ENCODE results near the gene FCHSD2. TPM values are rescaled to one million over a fixed set of nuclear protein-coding genes. Genes with fewer than 3 reads are reported as not detected.

The FCHSD2 gene
- total RNA-seq, result 56.2 and 56.9 TPM in 2 replicates
- 17.7 and 20.8 TPM in 2 replicates for polyA plus RNA-seq
- polyA plus RNA-seq (2011; cell fraction: cytosol; rRNA removed), result 25.6 and 25.8 TPM in 2 replicates
- polyA plus RNA-seq (2011; cell fraction: nucleus; rRNA removed), result 78.8 and 99.8 TPM in 2 replicates
- 34.5 and 43.4 TPM in 2 replicates for polyA plus RNA-seq (2012)
- polyA minus RNA-seq, result 30.4 and 31.4 TPM in 2 replicates
- polyA minus RNA-seq (2011; cell fraction: cytosol; rRNA and poly(A)+ RNA removed), result 7.9 TPM
- polyA minus RNA-seq (2011; cell fraction: nucleus; rRNA and poly(A)+ RNA removed), result 43.6 and 52.0 TPM in 2 replicates
- percentile 93 among the genes with signal in this experiment for Bru-seq, nascent RNA
- BruChase-seq, experiment 1, labeled RNA remaining after a 6-hour chase, result percentile 77 among the genes with signal in this experiment
- percentile 81 among the genes with signal in this experiment for BruChase-seq, experiment 2, labeled RNA remaining after a 2-hour chase
- long read RNA-seq, transcript FCHSD2-204 (20 exons, 3,154 nt), result major isoform, 29 of 65 reads
- long read RNA-seq, partial matches to known transcripts, result 9 of 65 reads
- long read RNA-seq, other reads (novel, unspliced or antisense), result 27 of 65 reads

DNA sequence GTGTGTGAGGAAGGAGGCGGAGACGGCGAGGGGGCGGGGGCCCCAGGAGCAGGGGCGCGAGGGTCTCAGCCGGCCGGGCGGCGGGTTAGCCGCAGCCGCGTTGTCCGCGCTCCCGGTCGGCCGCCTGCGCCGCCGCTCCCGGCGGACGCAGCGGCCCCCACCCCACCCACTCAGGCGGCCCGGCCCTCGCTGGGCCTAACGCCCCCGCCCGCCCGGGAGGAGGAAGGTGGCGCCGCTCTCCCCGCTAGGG lies at the start of gene FCHSD2:
TSS of gene FCHSD2 (minus strand) at position 191 of the 250 bp plus-strand sequence. CDS start 441 bp downstream, outside the sequence.
- FAIRE-seq (no peak), DNase-seq (ENCODE audit: low read depth, low spot score) (no peak)
- POLR2A ChIA-PET, result interaction anchor here (0.6 to 1.0 kb wide), 6 partner anchors 18 to 509 kb away, joined by 3 to 5 read pairs (median 4); no protein-coding TSS in a partner anchor
- H3K4me3 ChIP-seq (replicated peaks in 1 of 3; ENCODE audit: insufficient read depth in 1 of 3, low read depth in 1 of 3, low read length in 3 of 3), result peak within 1 kb of the TSS; percentile 56 to 95 (median 90)
- TF ChIP-seq MYC (IDR thresholded peaks at IDR 0.05; ENCODE audit: low read depth, low read length), result no peak
- TF ChIP-seq EZH2 (IDR thresholded peaks at IDR 0.05; ENCODE audit: borderline replicate concordance, low read depth, low read length, severe bottlenecking), result no peak
- TF ChIP-seq POLR2A (IDR thresholded peaks at IDR 0.05; ENCODE audit: low read depth, low read length), result peak; percentile 91
- TF ChIP-seq FOS (IDR thresholded peaks at IDR 0.05; ENCODE audit: borderline replicate concordance, insufficient read depth, low read length), result no peak
- TF ChIP-seq, protein P1, sequence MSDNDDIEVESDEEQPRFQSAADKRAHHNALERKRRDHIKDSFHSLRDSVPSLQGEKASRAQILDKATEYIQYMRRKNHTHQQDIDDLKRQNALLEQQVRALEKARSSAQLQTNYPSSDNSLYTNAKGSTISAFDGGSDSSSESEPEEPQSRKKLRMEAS (IDR thresholded peaks at IDR 0.05; ENCODE audit: insufficient read depth, insufficient read length), result no peak
- peaks cover 44% of the 10 kb centered on the region for H3K79me2 ChIP-seq (ENCODE audit: control insufficient read depth, insufficient read depth, low read length)
- no peaks in the 10 kb centered on the region for H3K36me3 ChIP-seq (ENCODE audit: control insufficient read depth in 2 of 2, extremely low read depth in 1 of 2, insufficient read depth in 2 of 2, low read length in 2 of 2)
- H3K4me1 ChIP-seq (ENCODE audit: control insufficient read depth, extremely low read depth, insufficient read depth, low read length), result peaks cover 37% of the 10 kb centered on the region
- intact Hi-C loops (cut with micrococcal nuclease) (loop anchor here (1.0 to 5.0 kb wide), 5 partner anchors 35 to 327 kb away; no protein-coding TSS in a partner anchor), dilution Hi-C loops (cut with MboI; ENCODE audit: extremely low pct_ligation_motif_present, low sequenced_read_pairs) (no loop called here)
- no peaks in the 10 kb centered on the region for H3K9me3 ChIP-seq (replicated peaks; ENCODE audit: control insufficient read depth, insufficient read depth, low read length)
- H4K20me1 ChIP-seq (replicated peaks; ENCODE audit: control insufficient read depth, extremely low read depth, insufficient read depth, low read length), result no peaks in the 10 kb centered on the region
- no peaks in the 10 kb centered on the region for H3K27me3 ChIP-seq (ENCODE audit: control insufficient read depth in 2 of 2, insufficient read depth in 2 of 2, low read length in 2 of 2)
- no TSS peak for BruUV-seq (replicated peaks)
- H3K9ac ChIP-seq (replicated peaks; ENCODE audit: extremely low read depth, insufficient read depth, low read length), result peak within 1 kb of the TSS; percentile 91
- peak within 1 kb of the TSS; percentile 100 for H3K4me2 ChIP-seq (ENCODE audit: insufficient read depth, low read length)
- peak within 1 kb of the TSS; percentile 88 for H3K27ac ChIP-seq (ENCODE audit: insufficient read depth, low read depth, low read length)
- peak within 1 kb of the TSS; percentile 55 for H2AFZ ChIP-seq (ENCODE audit: low read depth, low read length)
- CTCF ChIA-PET, result interaction anchor here (0.6 to 2.7 kb wide), 36 partner anchors 9 to 417 kb away, joined by 3 to 64 read pairs (median 5); partner anchors contain the start of gene STARD10
- H3K9me1 ChIP-seq (replicated peaks; ENCODE audit: control insufficient read depth, extremely low read depth, insufficient read depth, low read length), result no peaks in the 10 kb centered on the region

DNA sequence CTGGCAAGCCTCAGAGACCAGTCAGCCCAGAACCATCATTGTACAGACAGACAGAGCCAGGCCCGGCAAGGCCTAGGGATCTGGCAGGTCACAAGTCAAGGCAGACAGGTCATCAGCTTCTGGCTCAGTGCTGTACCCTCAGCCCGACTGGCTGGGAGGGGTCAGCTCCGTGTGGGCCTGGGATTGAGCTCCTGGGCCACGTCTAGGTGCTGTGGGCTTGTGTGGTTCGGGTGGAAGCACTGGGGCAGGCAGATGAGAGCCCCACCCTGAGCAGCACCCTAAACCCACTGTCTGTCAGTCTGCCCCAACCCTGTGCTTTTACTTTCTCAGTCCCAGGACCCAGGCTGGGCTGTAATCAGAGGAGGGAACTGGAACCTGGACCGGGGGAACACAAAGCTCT lies 49.0 kb upstream of the FCHSD2 start:
- intact Hi-C loops (cut with micrococcal nuclease) (no loop called here), dilution Hi-C loops (cut with MboI; ENCODE audit: extremely low pct_ligation_motif_present, low sequenced_read_pairs) (no loop called here)
- FAIRE-seq (no peak), DNase-seq (ENCODE audit: low read depth, low spot score) (no peak)
- H3K27ac ChIP-seq (ENCODE audit: insufficient read depth, low read depth, low read length), result no peak overlapping the region
- no TSS peak for BruUV-seq (replicated peaks)
- no peak overlapping the region for H3K4me3 ChIP-seq (replicated peaks in 1 of 3; ENCODE audit: insufficient read depth in 1 of 3, low read depth in 1 of 3, low read length in 3 of 3)
- no peak overlapping the region for H3K4me2 ChIP-seq (ENCODE audit: insufficient read depth, low read length)
- H3K79me2 ChIP-seq (ENCODE audit: control insufficient read depth, insufficient read depth, low read length), result no peaks in the 10 kb centered on the region
- TF ChIP-seq FOS (IDR thresholded peaks at IDR 0.05; ENCODE audit: borderline replicate concordance, insufficient read depth, low read length) (no peak), POLR2A (IDR thresholded peaks at IDR 0.05; ENCODE audit: low read depth, low read length) (no peak), MYC (IDR thresholded peaks at IDR 0.05; ENCODE audit: low read depth, low read length) (no peak), POLR2AphosphoS5 (IDR thresholded peaks at IDR 0.05; ENCODE audit: insufficient read depth, low read depth, low read length) (no peak), EZH2 (IDR thresholded peaks at IDR 0.05; ENCODE audit: borderline replicate concordance, low read depth, low read length, severe bottlenecking) (no peak), GATA2 (IDR thresholded peaks at IDR 0.05; ENCODE audit: insufficient read depth, insufficient read length, low read depth, low read length) (no peak)
- TF ChIP-seq, protein P1 (IDR thresholded peaks at IDR 0.05; ENCODE audit: insufficient read depth, insufficient read length), result no peak
- TF ChIP-seq, protein P2, sequence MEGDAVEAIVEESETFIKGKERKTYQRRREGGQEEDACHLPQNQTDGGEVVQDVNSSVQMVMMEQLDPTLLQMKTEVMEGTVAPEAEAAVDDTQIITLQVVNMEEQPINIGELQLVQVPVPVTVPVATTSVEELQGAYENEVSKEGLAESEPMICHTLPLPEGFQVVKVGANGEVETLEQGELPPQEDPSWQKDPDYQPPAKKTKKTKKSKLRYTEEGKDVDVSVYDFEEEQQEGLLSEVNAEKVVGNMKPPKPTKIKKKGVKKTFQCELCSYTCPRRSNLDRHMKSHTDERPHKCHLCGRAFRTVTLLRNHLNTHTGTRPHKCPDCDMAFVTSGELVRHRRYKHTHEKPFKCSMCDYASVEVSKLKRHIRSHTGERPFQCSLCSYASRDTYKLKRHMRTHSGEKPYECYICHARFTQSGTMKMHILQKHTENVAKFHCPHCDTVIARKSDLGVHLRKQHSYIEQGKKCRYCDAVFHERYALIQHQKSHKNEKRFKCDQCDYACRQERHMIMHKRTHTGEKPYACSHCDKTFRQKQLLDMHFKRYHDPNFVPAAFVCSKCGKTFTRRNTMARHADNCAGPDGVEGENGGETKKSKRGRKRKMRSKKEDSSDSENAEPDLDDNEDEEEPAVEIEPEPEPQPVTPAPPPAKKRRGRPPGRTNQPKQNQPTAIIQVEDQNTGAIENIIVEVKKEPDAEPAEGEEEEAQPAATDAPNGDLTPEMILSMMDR (IDR thresholded peaks at IDR 0.05; ENCODE audit: extremely low read depth in 1 of 2, insufficient read depth in 1 of 2, low read depth in 1 of 2, low read length in 2 of 2), result no peak
- H3K9me1 ChIP-seq (replicated peaks; ENCODE audit: control insufficient read depth, extremely low read depth, insufficient read depth, low read length), result no peaks in the 10 kb centered on the region
- CTCF ChIA-PET, result interaction anchor here (1.1 to 4.9 kb wide), 2 partner anchors 16 to 45 kb away, joined by 3 to 26 read pairs; no protein-coding TSS in a partner anchor
- H3K36me3 ChIP-seq (ENCODE audit: control insufficient read depth in 2 of 2, extremely low read depth in 1 of 2, insufficient read depth in 2 of 2, low read length in 2 of 2), result no peaks in the 10 kb centered on the region
- no peak overlapping the region for H2AFZ ChIP-seq (ENCODE audit: low read depth, low read length)
- no peaks in the 10 kb centered on the region for H3K27me3 ChIP-seq (ENCODE audit: control insufficient read depth in 2 of 2, insufficient read depth in 2 of 2, low read length in 2 of 2)
- H4K20me1 ChIP-seq (replicated peaks; ENCODE audit: control insufficient read depth, extremely low read depth, insufficient read depth, low read length), result no peaks in the 10 kb centered on the region
- H3K9ac ChIP-seq (replicated peaks; ENCODE audit: extremely low read depth, insufficient read depth, low read length), result no peak overlapping the region
- H3K4me1 ChIP-seq (ENCODE audit: control insufficient read depth, extremely low read depth, insufficient read depth, low read length), result peaks cover 14% of the 10 kb centered on the region
- POLR2A ChIA-PET, result no interaction called here
- H3K9me3 ChIP-seq (replicated peaks; ENCODE audit: control insufficient read depth, insufficient read depth, low read length), result no peaks in the 10 kb centered on the region

Measured in endothelial cell of umbilical vein (primary cell).